ENCODE results near the gene ELK3.

DNA sequence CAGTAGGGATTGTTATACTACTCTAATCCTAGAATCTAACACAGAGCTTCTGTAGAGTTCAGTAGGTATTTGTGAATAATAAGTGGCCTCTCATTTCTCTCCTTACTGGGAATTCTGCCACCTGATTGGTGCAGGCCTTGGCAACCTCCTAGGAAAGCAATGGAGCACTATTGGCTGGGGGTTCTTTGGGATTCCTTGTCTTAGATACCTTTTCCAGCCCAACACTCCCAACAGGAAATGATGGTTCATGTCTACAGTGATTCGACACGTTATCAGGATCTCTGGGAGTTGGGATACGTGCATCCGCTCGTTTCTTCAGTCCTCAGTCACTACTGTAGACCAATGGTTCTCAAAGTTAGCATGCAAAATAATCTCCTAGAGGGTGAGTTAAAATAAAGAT, 67.4 kb downstream of the ELK3 start:
- no peak for TF ChIP-seq EP300 (IDR thresholded peaks at IDR 0.05)
- TF ChIP-seq JUN (IDR thresholded peaks at IDR 0.05), result no peak
- TF ChIP-seq SMC3 (IDR thresholded peaks at IDR 0.05), result no peak
- TF ChIP-seq, protein P1, sequence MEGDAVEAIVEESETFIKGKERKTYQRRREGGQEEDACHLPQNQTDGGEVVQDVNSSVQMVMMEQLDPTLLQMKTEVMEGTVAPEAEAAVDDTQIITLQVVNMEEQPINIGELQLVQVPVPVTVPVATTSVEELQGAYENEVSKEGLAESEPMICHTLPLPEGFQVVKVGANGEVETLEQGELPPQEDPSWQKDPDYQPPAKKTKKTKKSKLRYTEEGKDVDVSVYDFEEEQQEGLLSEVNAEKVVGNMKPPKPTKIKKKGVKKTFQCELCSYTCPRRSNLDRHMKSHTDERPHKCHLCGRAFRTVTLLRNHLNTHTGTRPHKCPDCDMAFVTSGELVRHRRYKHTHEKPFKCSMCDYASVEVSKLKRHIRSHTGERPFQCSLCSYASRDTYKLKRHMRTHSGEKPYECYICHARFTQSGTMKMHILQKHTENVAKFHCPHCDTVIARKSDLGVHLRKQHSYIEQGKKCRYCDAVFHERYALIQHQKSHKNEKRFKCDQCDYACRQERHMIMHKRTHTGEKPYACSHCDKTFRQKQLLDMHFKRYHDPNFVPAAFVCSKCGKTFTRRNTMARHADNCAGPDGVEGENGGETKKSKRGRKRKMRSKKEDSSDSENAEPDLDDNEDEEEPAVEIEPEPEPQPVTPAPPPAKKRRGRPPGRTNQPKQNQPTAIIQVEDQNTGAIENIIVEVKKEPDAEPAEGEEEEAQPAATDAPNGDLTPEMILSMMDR (IDR thresholded peaks at IDR 0.05), result no peak
- TF ChIP-seq, protein P2, sequence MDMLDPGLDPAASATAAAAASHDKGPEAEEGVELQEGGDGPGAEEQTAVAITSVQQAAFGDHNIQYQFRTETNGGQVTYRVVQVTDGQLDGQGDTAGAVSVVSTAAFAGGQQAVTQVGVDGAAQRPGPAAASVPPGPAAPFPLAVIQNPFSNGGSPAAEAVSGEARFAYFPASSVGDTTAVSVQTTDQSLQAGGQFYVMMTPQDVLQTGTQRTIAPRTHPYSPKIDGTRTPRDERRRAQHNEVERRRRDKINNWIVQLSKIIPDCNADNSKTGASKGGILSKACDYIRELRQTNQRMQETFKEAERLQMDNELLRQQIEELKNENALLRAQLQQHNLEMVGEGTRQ (IDR thresholded peaks at IDR 0.05), result no peak
- TF ChIP-seq MYC (IDR thresholded peaks at IDR 0.05; ENCODE audit: borderline replicate concordance, low read length), result no peak
- TF ChIP-seq, protein P3, sequence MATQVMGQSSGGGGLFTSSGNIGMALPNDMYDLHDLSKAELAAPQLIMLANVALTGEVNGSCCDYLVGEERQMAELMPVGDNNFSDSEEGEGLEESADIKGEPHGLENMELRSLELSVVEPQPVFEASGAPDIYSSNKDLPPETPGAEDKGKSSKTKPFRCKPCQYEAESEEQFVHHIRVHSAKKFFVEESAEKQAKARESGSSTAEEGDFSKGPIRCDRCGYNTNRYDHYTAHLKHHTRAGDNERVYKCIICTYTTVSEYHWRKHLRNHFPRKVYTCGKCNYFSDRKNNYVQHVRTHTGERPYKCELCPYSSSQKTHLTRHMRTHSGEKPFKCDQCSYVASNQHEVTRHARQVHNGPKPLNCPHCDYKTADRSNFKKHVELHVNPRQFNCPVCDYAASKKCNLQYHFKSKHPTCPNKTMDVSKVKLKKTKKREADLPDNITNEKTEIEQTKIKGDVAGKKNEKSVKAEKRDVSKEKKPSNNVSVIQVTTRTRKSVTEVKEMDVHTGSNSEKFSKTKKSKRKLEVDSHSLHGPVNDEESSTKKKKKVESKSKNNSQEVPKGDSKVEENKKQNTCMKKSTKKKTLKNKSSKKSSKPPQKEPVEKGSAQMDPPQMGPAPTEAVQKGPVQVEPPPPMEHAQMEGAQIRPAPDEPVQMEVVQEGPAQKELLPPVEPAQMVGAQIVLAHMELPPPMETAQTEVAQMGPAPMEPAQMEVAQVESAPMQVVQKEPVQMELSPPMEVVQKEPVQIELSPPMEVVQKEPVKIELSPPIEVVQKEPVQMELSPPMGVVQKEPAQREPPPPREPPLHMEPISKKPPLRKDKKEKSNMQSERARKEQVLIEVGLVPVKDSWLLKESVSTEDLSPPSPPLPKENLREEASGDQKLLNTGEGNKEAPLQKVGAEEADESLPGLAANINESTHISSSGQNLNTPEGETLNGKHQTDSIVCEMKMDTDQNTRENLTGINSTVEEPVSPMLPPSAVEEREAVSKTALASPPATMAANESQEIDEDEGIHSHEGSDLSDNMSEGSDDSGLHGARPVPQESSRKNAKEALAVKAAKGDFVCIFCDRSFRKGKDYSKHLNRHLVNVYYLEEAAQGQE (IDR thresholded peaks at IDR 0.05), result no peak
- no peak for TF ChIP-seq NR3C1 (IDR thresholded peaks at IDR 0.05)
- no peak for TF ChIP-seq RFX5 (IDR thresholded peaks at IDR 0.05)
- no peak for TF ChIP-seq KDM5A (IDR thresholded peaks at IDR 0.05)
- TF ChIP-seq, protein P4, sequence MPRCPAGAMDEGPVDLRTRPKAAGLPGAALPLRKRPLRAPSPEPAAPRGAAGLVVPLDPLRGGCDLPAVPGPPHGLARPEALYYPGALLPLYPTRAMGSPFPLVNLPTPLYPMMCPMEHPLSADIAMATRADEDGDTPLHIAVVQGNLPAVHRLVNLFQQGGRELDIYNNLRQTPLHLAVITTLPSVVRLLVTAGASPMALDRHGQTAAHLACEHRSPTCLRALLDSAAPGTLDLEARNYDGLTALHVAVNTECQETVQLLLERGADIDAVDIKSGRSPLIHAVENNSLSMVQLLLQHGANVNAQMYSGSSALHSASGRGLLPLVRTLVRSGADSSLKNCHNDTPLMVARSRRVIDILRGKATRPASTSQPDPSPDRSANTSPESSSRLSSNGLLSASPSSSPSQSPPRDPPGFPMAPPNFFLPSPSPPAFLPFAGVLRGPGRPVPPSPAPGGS (IDR thresholded peaks at IDR 0.05), result no peak
- no peak for TF ChIP-seq POLR2A (IDR thresholded peaks at IDR 0.05; ENCODE audit: low read length)
- no peak for TF ChIP-seq RCOR1 (IDR thresholded peaks at IDR 0.05; ENCODE audit: low read depth, low read length)

Measured in A549 (cell line).